Neutrophil (primary cell): ENCODE results near the gene SLX9.

Experiments
- H3K27ac ChIP-seq: fragments of 200-600 bp; sonication (generic); 2 replicates; pipeline ENCODE4 v1.5.1; 2016; ENCODE audit warnings: mild to moderate bottlenecking, moderate library complexity
- H3K27me3 ChIP-seq: fragments of 200-600 bp; sonication (generic); 2 replicates; pipeline ENCODE4 v1.6.0; 2016; ENCODE audit warnings: mild to moderate bottlenecking
- H3K36me3 ChIP-seq: fragments of 200-600 bp; sonication (generic); 2 replicates; pipeline ENCODE4 v1.5.1; 2017
- H3K4me1 ChIP-seq, 2 experiments: fragments of 200-600 bp in 1 of 2; sonication (generic) in 1 of 2; 1 replicate in 1 of 2; 2 replicates in 1 of 2; pipeline versions ENCODE4 v1.5.1 to v1.6.1; 2013 to 2016; ENCODE audit warnings: low read depth in 1 of 2, low read length in 1 of 2, mild to moderate bottlenecking in 1 of 2, moderate library complexity in 1 of 2; ENCODE audit not compliant: control insufficient read depth in 1 of 2, insufficient read depth in 1 of 2
- H3K4me3 ChIP-seq, 2 experiments: fragments of 200-600 bp in 1 of 2; sonication (generic) in 1 of 2; 1 replicate in 1 of 2; 2 replicates in 1 of 2; pipeline ENCODE4 v1.5.1; 2013 to 2016; ENCODE audit warnings: low read depth in 1 of 2, low read length in 1 of 2, mild to moderate bottlenecking in 1 of 2, moderate library complexity in 1 of 2
- H3K9me3 ChIP-seq: fragments of 200-600 bp; sonication (generic); 2 replicates; pipeline ENCODE4 v1.5.1; 2016
- CTCF ChIP-seq: fragments of 200-600 bp; sonication (generic); IDR thresholded peaks from 2 replicates; pipeline ENCODE4 v1.5.1; 2016; ENCODE audit warnings: antibody characterized with exemption

The SLX9 gene

GRCh38 chr21:44933199-44933917 is 6.5 kb upstream of the SLX9 start:
- TF ChIP-seq CTCF, result no peak
- Histone ChIP-seq H3K36me3 (peaks cover 3% of the 10 kb centered on the region), H3K27ac (peak overlapping the region; percentile 99), H3K9me3 (no peaks in the 10 kb centered on the region), H3K27me3 (peaks cover 5% of the 10 kb centered on the region), H3K4me1 (peaks cover 45 to 49% of the 10 kb centered on the region in 2 experiments), H3K4me3 (peak overlapping the region; percentile 79 to 87)

- Histone ChIP-seq H3K4me1 (peaks cover 39 to 44% of the 10 kb centered on the region in 2 experiments), H3K36me3 (peaks cover 3% of the 10 kb centered on the region), H3K4me3 (peak overlapping the region in 1 of 2 experiments; percentile 87), H3K9me3 (no peaks in the 10 kb centered on the region), H3K27me3 (peaks cover 5% of the 10 kb centered on the region), H3K27ac (peak overlapping the region; percentile 99)
- no peak for TF ChIP-seq CTCF
These were observed 5.9 kb upstream of the SLX9 start for GRCh38 chr21:44933918-44934260.

- H3K27ac ChIP-seq, result no peak overlapping the region
- H3K4me1 ChIP-seq, result peaks cover 39 to 42% of the 10 kb centered on the region in 2 experiments
- peaks cover 5% of the 10 kb centered on the region for H3K27me3 ChIP-seq
- no peak overlapping the region for H3K4me3 ChIP-seq
- no peaks in the 10 kb centered on the region for H3K9me3 ChIP-seq
- no peaks in the 10 kb centered on the region for H3K36me3 ChIP-seq
- TF ChIP-seq CTCF, result no peak
These were observed 5.6 kb upstream of the SLX9 start for GRCh38 chr21:44934276-44934675.

- Histone ChIP-seq H3K36me3 (no peaks in the 10 kb centered on the region), H3K4me1 (peaks cover 35 to 41% of the 10 kb centered on the region in 2 experiments), H3K9me3 (no peaks in the 10 kb centered on the region), H3K27me3 (peaks cover 5% of the 10 kb centered on the region), H3K4me3 (no peak overlapping the region), H3K27ac (no peak overlapping the region)
- TF ChIP-seq CTCF, result no peak
These were observed 4.9 kb upstream of the SLX9 start for GRCh38 chr21:44934797-44935532.

- Histone ChIP-seq H3K9me3 (no peaks in the 10 kb centered on the region), H3K4me3 (no peak overlapping the region), H3K36me3 (no peaks in the 10 kb centered on the region), H3K27ac (no peak overlapping the region), H3K27me3 (peaks cover 5% of the 10 kb centered on the region), H3K4me1 (peaks cover 34 to 41% of the 10 kb centered on the region in 2 experiments)
- no peak for TF ChIP-seq CTCF
These were observed 4.3 kb upstream of the SLX9 start for GRCh38 chr21:44935533-44935927.
